Right cardiac atrium (tissue), 5 donors: ENCODE data around the gene CYB5R2. TPM values are rescaled to one million over a fixed set of nuclear protein-coding genes. Genes with fewer than 3 reads are reported as not detected.

Source experiments
- ATAC-seq, 2 donors: fragments of 200-7000 bp; cut with Tn5 transposase; one replicate each; pipeline versions ENCODE4 v1.8.0 to v1.9.1; 2020; ENCODE audit warnings: moderate library complexity in 2 of 2, mild to moderate bottlenecking in 1 of 2
- DNase-seq, 3 donors: peaks; one replicate each; pipeline ENCODE4 v3.0.0-alpha.2; 2020
- H3K27ac ChIP-seq: one replicate; pipeline ENCODE4 v1.5.1; 2013; ENCODE audit warnings: mild to moderate bottlenecking, low read length, control low read depth, moderate library complexity
- H3K27me3 ChIP-seq: one replicate; pipeline ENCODE4 v1.6.1; 2013; ENCODE audit not compliant: control insufficient read depth, insufficient read depth
- H3K4me1 ChIP-seq: one replicate; pipeline ENCODE4 v1.6.1; 2013; ENCODE audit warnings: low read length; ENCODE audit not compliant: control insufficient read depth, insufficient read depth
- H3K4me3 ChIP-seq: one replicate; pipeline ENCODE4 v1.5.1; 2013; ENCODE audit warnings: low read length, control low read depth
- H3K9me3 ChIP-seq: one replicate; pipeline ENCODE4 v1.6.1; 2013; ENCODE audit warnings: low read length; ENCODE audit not compliant: control insufficient read depth
- WGBS: extraction: QIAGEN DNeasy Blood & Tissue Kit; methylation state at CpG from one replicate; pipeline ENCODE4 v1.1.7; 2013; 5-methylcytosine and 5-hydroxymethylcytosine counted together
- intact Hi-C, 4 donors: fragments of 100-400 bp; cut with DNase I; formaldehyde crosslinking; loops; one replicate each; pipeline versions ENCODE4 v1.11.0 to v1.14.0; 2022 to 2023
- polyA plus RNA-seq: library from polyadenylated mRNA; stranded (reverse); fragments of 200-250 nt; gene quantifications from one replicate; pipeline ENCODE4 v1.2.3, GENCODE V29; 2013
- total RNA-seq, 4 donors: library from RNA; stranded (reverse); fragmentation: NEBNext Ultra II Directional; extraction: Animal tissue kit (Norgen Biotek cat#: 25700); gene quantifications; one replicate each; pipeline ENCODE4 v1.2.1, GENCODE V29; 2021
- donor health status: healthy with polysubstance abuse.
- donor health status: DM: no; HTN: yes; CAD: no.
- donor health status: DM: no; HTN: no; CAD: no.
- donor health status: DM: no; HTN: yes; CAD: no; lungs with severe emphysema.
- donor health status: DM: yes; HTN: yes; CAD: no.

CYB5R2 gene
- total and polyA plus RNA-seq, 5 donors: 1.6 to 4.4 (median 2.5) TPM

DNA sequence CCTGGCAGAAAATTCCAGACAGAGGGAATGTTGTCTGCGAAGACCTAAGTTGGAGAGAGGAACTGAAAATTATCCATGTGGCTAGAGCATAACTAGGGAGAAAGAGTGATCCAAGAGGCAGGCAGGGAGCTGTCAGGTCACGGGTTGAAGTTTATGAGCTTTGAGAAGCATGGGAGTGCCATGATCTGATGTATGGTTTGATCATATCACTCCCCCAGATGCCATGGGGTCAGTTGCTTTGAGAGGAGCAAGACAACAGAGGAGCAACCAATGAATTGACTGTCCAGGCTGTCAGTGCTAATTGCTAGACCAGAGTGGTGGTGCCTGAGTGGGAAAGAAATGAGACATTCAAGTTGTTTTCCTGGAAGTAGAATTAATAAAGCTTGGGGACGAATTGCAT is 54.0 kb downstream of the CYB5R2 start:
- intact Hi-C loops: no loop called here
- ATAC-seq: no peak
- 94% methylated on average over 3 of the region's 3 CpGs for WGBS

DNA sequence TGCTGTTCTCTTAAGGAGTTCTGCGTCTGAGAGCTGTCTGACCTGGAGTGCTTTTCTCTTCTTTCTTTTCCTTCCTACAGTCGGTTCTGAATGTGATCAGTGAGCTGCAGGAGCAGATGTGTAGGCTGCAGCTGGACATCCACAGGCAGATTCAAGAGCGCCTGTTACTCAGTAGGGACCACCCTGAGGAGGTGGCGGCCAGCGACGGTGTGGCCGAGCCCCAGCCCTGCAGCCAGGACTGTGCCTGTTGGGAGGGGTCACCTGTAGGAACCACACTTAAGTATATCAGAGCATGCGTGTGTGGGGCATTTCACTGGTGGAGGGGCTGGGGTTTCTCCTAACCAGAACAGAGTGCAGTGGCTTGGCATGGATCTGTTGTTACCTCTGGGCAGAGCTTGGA is 56.3 kb downstream of the CYB5R2 start:
- Histone ChIP-seq H3K4me3 (no peak overlapping the region), H3K27me3 (no peaks in the 10 kb centered on the region), H3K9me3 (no peaks in the 10 kb centered on the region), H3K27ac (no peak overlapping the region), H3K4me1 (no peaks in the 10 kb centered on the region)
- ATAC-seq (no peak), DNase-seq (no peak)
- 88% methylated on average over 8 of the region's 8 CpGs for WGBS
- intact Hi-C loops: no loop called here

More for the DNA sequence above, 54.0 kb downstream of the CYB5R2 start:
- Histone ChIP-seq H3K4me1 (no peaks in the 10 kb centered on the region), H3K27ac (no peak overlapping the region), H3K27me3 (no peaks in the 10 kb centered on the region), H3K9me3 (no peaks in the 10 kb centered on the region), H3K4me3 (no peak overlapping the region)
- no peak for DNase-seq

Other genes starting within 250 kb of the CYB5R2 start
- gene OLFML1, start 188.0 kb downstream of the CYB5R2 start, total RNA-seq: 10 to 100 TPM in 3 of 4 donors, 1 to 10 TPM in 1; 7.2 to 16.9 (median 13.6) TPM
- gene OLFML1, start 188.0 kb downstream of the CYB5R2 start, polyA plus RNA-seq: 6.9 TPM
- gene PPFIBP2, start 159.5 kb downstream of the CYB5R2 start, total RNA-seq: 10 to 100 TPM; 13.7 to 45.3 (median 27.3) TPM
- gene PPFIBP2, start 159.5 kb downstream of the CYB5R2 start, polyA plus RNA-seq: 16.6 TPM
- not detected for gene OVCH2, start 33.0 kb upstream of the CYB5R2 start, total RNA-seq
- gene OVCH2, start 33.0 kb upstream of the CYB5R2 start, polyA plus RNA-seq: not detected
- gene OR5P2, start 123.4 kb upstream of the CYB5R2 start, total RNA-seq: not detected
- gene OR5P2, start 123.4 kb upstream of the CYB5R2 start, polyA plus RNA-seq: not detected
- not detected for gene OR5P3, start 157.3 kb upstream of the CYB5R2 start, total RNA-seq
- not detected for gene OR5P3, start 157.3 kb upstream of the CYB5R2 start, polyA plus RNA-seq